GM04504 (cell line): ENCODE data around the gene TRIP4.
"Not testable (repeated sequence)": the region's sequence is repeated elsewhere in the genome, so short reads cannot be mapped to it uniquely, and the experiment has no call there.

Source experiments
- DNase-seq: peaks from one replicate; pipeline ENCODE4 v3.0.0-alpha.2; 2012; ENCODE audit warnings: low read depth

The TRIP4 gene

GRCh38 chr15:64490598-64491259 is 103.1 kb downstream of the TRIP4 start:
- DNase-seq: no peak

- no peak for DNase-seq
Measured at GRCh38 chr15:64493641-64494040, 106.0 kb downstream of the TRIP4 start.

GRCh38 chr15:64495968-64496367 is 108.3 kb downstream of the TRIP4 start:
- not testable (repeated sequence) for DNase-seq

- no peak for DNase-seq
Measured at GRCh38 chr15:64500695-64501395, 113.2 kb downstream of the TRIP4 start.

- DNase-seq: no peak
Measured at GRCh38 chr15:64501396-64501715, 113.7 kb downstream of the TRIP4 start.

GRCh38 chr15:64502151-64502550 is 114.5 kb downstream of the TRIP4 start:
- no peak for DNase-seq

GRCh38 chr15:64502551-64502950 is 114.9 kb downstream of the TRIP4 start:
- DNase-seq: no peak

GRCh38 chr15:64503197-64503596 is 115.6 kb downstream of the TRIP4 start:
- DNase-seq: peak; percentile 31

GRCh38 chr15:64503640-64504039 is 116.0 kb downstream of the TRIP4 start:
- no peak for DNase-seq
